ENCODE measurements around the gene ZMYND19. TPM values are rescaled to one million over a fixed set of nuclear protein-coding genes. Genes with fewer than 3 reads are reported as not detected.
"Not testable (repeated sequence)": the region's sequence is repeated elsewhere in the genome, so short reads cannot be mapped to it uniquely, and the experiment has no call there.

ZMYND19 gene
- polyA plus RNA-seq, 4 donors = 18.9 to 27.5 (median 20.5) TPM

GRCh38 chr9:137589441-137590122, 730 bp downstream of the ZMYND19 start:
- DNase-seq (ENCODE audit: low read depth in 4 of 4, low spot score in 3 of 4) = no peak

GRCh38 chr9:137588891-137589290, 1.4 kb downstream of the ZMYND19 start:
- no peak for DNase-seq (ENCODE audit: low read depth in 4 of 4, low spot score in 3 of 4)

GRCh38 chr9:137588311-137588710, 2.0 kb downstream of the ZMYND19 start:
- DNase-seq (ENCODE audit: low read depth in 4 of 4, low spot score in 3 of 4) = no peak

GRCh38 chr9:137586854-137587253, 3.5 kb downstream of the ZMYND19 start:
- no peak for DNase-seq (ENCODE audit: low read depth in 4 of 4, low spot score in 3 of 4)

DNA sequence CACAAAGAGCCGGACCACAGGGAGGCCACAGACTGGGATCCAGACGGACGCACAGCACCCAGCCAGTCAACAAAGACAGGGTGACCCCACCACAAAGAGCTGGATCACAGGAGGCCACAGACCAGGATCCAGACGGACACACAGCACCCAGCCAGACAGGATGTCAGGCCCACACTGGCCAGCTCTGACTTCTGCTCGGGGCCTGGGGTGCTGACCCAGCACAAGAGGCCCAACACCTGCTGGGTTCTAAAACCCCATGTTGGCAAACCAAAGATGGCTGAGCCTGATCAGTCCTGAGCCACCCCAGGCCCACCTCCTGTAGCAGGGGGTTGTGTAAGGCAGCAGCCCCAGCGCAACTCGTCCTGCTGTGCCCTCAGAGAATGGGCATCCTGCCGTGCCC, 6.4 kb downstream of the ZMYND19 start:
- no peak for DNase-seq (ENCODE audit: low read depth in 4 of 4, low spot score in 3 of 4)

GRCh38 chr9:137583347-137583746, 7.0 kb downstream of the ZMYND19 start:
- DNase-seq (ENCODE audit: low read depth in 4 of 4, low spot score in 3 of 4) = no peak

- DNase-seq (ENCODE audit: low read depth in 4 of 4, low spot score in 3 of 4) = no peak
These were observed 7.9 kb downstream of the ZMYND19 start for GRCh38 chr9:137582286-137582860.

DNA sequence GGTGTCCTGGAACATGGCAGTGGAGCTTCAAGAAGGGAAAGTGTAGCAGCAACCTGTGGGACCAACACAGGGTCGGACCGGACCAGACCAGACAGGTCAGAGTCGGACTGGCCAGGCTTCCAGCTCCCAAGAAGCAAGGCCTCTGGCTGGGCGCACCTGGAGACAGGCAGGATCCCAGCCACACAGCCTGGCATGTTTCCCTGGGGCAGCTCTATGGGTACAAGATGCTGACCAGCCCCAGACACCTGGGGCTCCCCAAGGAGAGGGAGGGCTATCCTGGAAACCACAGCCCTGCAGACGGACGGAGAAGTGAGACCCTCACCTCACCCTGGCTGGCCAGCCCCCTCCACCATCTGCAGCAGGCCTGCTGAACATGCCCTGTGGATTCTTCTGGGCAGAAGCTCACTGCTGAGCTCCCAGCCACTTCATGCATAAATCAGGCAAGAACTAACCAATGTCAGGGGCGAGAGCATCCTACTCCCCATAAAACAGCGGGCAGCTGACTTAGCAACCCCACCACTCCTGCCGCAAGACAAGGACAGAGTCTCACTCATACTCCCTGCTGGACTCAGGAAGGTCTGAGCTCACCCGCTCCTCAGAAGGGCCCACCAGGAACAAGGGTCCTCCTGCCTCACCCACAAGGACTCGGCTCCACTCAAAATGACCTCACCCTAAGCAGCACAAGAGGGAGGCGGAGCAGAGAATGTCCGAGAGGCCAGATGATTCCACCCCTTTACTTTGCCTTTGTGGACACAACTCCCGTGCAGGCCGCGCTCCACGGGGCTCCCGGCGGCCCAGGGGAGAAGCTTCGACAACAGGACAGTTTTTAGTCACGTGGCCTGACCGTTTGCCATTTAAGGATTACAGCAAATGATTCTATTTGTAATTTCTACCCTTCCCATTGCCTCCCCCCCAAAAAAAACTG, 8.7 kb downstream of the ZMYND19 start:
- no peak for DNase-seq (ENCODE audit: low read depth in 4 of 4, low spot score in 3 of 4)

GRCh38 chr9:137580954-137581322, 9.4 kb downstream of the ZMYND19 start:
- no peak for DNase-seq (ENCODE audit: low read depth in 4 of 4, low spot score in 3 of 4)

- DNase-seq (ENCODE audit: low read depth in 4 of 4, low spot score in 3 of 4) = no peak
These were observed 9.9 kb downstream of the ZMYND19 start for GRCh38 chr9:137580209-137580953.

GRCh38 chr9:137579259-137579604, 11.1 kb downstream of the ZMYND19 start:
- no peak for DNase-seq (ENCODE audit: low read depth in 4 of 4, low spot score in 3 of 4)

GRCh38 chr9:137578518-137579258, 11.6 kb downstream of the ZMYND19 start, which contains the start of gene DPH7:
Gene DPH7, minus strand, starts transcription at chr9:137578925. Its CDS starts 148 bp downstream, at chr9:137578777.
- peak; percentile 60 to 84 (median 82) for DNase-seq (ENCODE audit: low read depth in 4 of 4, low spot score in 3 of 4)

DNA sequence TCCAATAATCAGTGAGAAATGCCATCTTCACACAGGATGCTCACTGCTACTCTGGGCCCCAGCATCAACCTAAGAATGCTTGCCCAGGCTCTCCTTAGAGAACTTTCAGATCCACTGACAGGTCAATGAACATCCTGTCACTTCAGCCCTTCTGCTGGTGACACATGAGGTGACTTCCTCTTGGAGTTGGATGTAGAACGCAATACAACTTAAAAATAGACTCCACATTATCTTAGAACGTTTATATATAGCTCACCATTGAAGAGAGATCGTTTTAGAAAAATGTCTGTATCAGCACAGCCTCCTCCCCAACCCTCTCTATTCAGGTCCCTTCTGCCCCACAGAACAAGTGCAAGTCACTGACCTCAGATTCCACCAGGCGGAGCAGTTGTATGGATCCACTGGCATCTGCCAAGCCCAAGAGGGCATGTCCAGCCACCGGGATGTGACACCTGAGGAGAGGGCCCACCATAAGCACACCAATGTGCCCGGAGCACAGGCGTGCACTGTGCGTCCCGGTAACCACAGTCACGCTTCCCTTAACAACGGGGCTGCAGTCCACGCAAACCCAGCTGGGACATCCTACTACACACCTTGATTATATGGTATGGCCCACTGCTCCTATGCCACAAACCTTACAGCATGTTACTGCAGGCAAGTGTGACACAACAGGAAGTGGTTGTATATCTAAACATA, 14.4 kb downstream of the ZMYND19 start:
- no peak for DNase-seq (ENCODE audit: low read depth in 4 of 4, low spot score in 3 of 4)

DNA sequence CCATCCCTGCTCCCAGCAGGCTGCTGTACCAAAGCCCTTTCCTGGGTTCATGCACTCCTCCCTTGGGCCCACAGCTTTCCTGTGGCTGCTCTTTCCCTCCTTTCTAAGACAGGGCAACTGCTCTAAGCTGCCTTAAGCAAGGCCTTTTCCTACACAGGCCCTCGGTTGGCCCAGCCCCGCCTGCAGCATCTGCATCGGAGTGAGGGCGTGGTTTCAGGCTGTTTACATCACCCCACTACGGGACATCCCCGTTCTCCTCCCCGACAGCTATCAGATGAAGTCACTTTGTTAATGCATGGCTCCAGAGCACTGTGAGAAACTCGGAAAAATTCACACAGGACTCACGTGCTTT, 15.0 kb downstream of the ZMYND19 start:
- no peak for DNase-seq (ENCODE audit: low read depth in 4 of 4, low spot score in 3 of 4)

- no peak for DNase-seq (ENCODE audit: low read depth in 4 of 4, low spot score in 3 of 4)
These were observed 16.1 kb downstream of the ZMYND19 start for GRCh38 chr9:137574192-137574591.

DNA sequence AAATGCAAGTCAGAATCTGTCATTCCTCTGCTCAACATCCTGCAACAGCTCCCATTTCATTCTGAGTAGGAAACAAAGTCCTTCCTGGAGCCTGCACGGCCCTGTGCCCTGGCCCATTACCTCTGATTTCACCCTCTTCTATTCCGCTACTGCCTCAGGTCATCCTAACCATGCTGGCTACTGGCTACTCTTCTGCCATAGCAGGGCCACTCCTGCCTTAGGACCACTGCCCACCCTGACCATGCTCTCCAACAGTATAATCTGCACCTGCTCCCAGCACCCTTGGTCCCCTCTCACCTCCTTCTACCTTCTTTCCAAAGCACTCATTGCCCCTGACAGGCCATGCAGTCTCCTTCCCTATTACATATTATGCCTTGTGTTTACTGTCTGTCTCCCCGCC, 19.7 kb downstream of the ZMYND19 start:
- no peak for DNase-seq (ENCODE audit: low read depth in 4 of 4, low spot score in 3 of 4)

- no peak for DNase-seq (ENCODE audit: low read depth in 4 of 4, low spot score in 3 of 4)
These were observed 20.6 kb downstream of the ZMYND19 start for GRCh38 chr9:137569609-137570203.

DNA sequence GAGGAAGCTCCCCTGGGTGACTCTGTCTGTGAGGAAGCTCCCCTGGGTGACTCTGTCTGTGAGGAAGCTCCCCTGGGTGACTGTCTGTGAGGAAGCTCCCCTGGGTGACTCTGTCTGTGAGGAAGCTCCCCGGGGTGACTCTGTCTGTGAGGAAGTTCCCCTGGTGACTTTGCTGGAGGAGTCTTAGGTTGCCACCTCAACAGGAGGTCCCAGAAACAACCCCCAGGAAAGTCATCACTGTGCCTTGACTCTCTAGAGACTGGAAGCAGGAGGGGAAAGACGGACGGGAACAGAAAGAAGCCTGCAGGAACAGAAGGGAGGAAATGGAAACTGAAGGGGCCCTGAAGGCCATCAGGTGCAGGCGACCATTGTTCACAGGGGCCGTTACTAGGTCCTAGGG, 21.9 kb downstream of the ZMYND19 start:
- not testable (repeated sequence) for DNase-seq (ENCODE audit: low read depth in 4 of 4, low spot score in 3 of 4)

DNA sequence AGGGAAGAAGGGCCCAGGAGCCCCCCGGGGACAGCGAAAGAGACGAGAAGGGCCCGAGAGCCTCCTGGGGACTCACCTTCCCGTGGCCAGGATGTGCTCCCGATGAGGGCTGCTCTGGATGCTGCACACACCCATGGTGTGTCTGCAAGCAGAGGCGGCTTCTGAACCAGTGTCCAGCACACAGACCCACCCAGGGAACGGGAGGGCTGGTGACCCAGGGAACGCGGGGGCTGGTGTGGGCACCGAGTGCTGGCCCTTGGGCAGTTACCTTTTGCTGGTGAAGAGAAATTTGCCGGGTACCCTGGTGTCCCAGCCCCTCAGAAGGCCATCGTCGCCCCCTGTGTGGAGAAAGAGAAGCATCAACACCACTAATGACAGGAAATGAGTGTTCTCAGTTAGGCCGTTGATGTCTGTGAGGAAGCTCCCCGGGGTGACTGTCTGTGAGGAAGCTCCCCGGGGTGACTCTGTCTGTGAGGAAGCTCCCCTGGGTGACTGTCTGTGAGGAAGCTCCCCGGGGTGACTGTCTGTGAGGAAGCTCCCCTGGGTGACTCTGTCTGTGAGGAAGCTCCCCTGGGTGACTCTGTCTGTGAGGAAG, 25.4 kb downstream of the ZMYND19 start:
- DNase-seq (ENCODE audit: low read depth in 4 of 4, low spot score in 3 of 4) = no peak

Measured in left renal pelvis (tissue), 4 donors.